GM13976 (cell line): ENCODE data around the gene PPP2R5C.

Experiments used
- DNase-seq: peaks from one replicate; pipeline ENCODE4 v3.0.0; 2012; ENCODE audit warnings: low spot score
- CTCF ChIP-seq: IDR thresholded peaks from 2 replicates; pipeline ENCODE4 v1.5.1; 2012; ENCODE audit warnings: borderline replicate concordance, mild to moderate bottlenecking; ENCODE audit not compliant: insufficient read depth; ENCODE audit errors: extremely low read depth, missing control alignments, control extremely low read depth
- in situ Hi-C: fragments of 300-500 bp; cut with MboI; formaldehyde crosslinking; loops from one replicate; pipeline ENCODE4 v1.12.0; 2022; ENCODE audit warnings: low sequenced_read_pairs, mixed read lengths, inconsistent platforms; ENCODE audit not compliant: unreplicated experiment

The PPP2R5C gene

GRCh38 chr14:101927859-101928258 lies 166.3 kb downstream of the PPP2R5C start:
- TF ChIP-seq CTCF: no peak
- no peak for DNase-seq
- in situ Hi-C loops: no loop called here

- no peak for DNase-seq
- no peak for TF ChIP-seq CTCF
- in situ Hi-C loops: no loop called here
These were observed 166.9 kb downstream of the PPP2R5C start for GRCh38 chr14:101928415-101928841.

GRCh38 chr14:101929096-101929495 lies 167.6 kb downstream of the PPP2R5C start:
- TF ChIP-seq CTCF: no peak
- DNase-seq: no peak
- in situ Hi-C loops: no loop called here

GRCh38 chr14:101929946-101930345 lies 168.4 kb downstream of the PPP2R5C start:
- DNase-seq: no peak
- in situ Hi-C loops: no loop called here
- no peak for TF ChIP-seq CTCF

- in situ Hi-C loops: no loop called here
- DNase-seq: no peak
- TF ChIP-seq CTCF: no peak
These were observed 171.2 kb downstream of the PPP2R5C start for GRCh38 chr14:101932673-101933072.

- no peak for TF ChIP-seq CTCF
- no peak for DNase-seq
- in situ Hi-C loops: no loop called here
These were observed 171.7 kb downstream of the PPP2R5C start for GRCh38 chr14:101933209-101933608.
